Cardiac septum (tissue), 1 donor: ENCODE measurements around the gene PUS1. TPM values are rescaled to one million over a fixed set of nuclear protein-coding genes. Genes with fewer than 3 reads are reported as not detected.

ENCODE experiments used
- DNase-seq: peaks from one replicate; pipeline ENCODE4 v3.0.0-alpha.2; 2020; ENCODE audit warnings: low spot score
- intact Hi-C: fragments of 100-400 bp; cut with DNase I; formaldehyde crosslinking; loops from one replicate; pipeline ENCODE4 v1.14.0; 2022
- total RNA-seq: library from RNA; stranded (reverse); fragmentation: NEBNext Ultra II Directional; extraction: Animal tissue kit (Norgen Biotek cat#: 25700); gene quantifications from one replicate; pipeline ENCODE4 v1.2.1, GENCODE V29; 2021
- donor health status: DM: no; HTN: no; CAD: no.

The PUS1 gene
- total RNA-seq, 1 donor from 2014 or later: 9.9 TPM

DNA sequence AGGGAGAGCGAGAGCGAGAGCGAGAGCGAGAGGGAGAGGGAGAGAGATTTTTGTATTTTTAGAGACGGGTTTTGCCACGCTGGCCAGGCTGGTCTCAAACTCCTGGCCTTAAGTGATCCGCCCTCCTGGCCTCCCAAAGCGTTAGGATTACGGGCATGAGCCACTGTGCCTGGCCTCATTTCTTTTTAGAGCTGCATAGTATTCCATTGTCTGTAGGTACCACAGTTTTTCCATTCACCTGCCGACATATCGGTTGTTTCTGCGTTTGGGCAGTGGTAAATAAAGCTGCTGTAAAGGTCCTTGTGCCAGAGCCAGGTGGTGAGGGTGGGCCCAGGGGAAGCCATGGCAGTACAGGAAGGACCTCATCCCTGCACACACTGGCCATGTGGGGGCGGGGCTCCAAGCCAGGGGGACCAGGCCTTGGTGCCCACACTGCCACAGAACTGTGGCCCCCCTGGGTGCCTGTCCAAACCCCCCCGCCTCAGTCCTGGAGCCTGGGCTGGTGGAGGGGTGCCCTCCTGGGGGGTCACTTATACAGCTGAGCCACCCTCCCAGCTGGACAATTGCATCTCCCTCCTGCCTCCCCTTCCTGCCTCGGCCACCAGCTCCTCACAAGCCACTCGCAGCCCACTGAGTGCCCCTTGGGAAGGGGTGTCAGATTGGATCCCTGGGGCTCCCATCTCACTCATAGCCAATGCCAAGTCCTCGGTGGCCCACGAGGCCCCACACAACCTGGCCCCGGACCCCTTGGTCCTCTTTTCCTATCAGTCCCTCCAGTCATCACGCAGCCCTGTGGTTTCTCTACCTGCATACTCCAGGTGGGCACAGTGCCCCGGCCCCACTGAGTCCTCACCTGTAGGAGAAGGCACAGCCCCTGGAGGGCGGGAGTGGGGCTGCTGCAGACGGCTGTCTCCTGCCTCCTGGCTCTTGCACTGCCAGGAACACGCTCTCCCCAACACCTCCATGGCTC, 1.7 kb upstream of the PUS1 start:
- intact Hi-C loops: loop anchor here (2.0 kb wide), 2 partner anchors 15 to 31 kb away; no protein-coding TSS in a partner anchor

GRCh38 chr12:131928080-131928710, 881 bp upstream of the PUS1 start:
- intact Hi-C loops: loop anchor here (2.0 kb wide), 2 partner anchors 15 to 31 kb away; no protein-coding TSS in a partner anchor
- DNase-seq: no peak

More for the DNA sequence above, 1.7 kb upstream of the PUS1 start:
- no peak for DNase-seq

DNA sequence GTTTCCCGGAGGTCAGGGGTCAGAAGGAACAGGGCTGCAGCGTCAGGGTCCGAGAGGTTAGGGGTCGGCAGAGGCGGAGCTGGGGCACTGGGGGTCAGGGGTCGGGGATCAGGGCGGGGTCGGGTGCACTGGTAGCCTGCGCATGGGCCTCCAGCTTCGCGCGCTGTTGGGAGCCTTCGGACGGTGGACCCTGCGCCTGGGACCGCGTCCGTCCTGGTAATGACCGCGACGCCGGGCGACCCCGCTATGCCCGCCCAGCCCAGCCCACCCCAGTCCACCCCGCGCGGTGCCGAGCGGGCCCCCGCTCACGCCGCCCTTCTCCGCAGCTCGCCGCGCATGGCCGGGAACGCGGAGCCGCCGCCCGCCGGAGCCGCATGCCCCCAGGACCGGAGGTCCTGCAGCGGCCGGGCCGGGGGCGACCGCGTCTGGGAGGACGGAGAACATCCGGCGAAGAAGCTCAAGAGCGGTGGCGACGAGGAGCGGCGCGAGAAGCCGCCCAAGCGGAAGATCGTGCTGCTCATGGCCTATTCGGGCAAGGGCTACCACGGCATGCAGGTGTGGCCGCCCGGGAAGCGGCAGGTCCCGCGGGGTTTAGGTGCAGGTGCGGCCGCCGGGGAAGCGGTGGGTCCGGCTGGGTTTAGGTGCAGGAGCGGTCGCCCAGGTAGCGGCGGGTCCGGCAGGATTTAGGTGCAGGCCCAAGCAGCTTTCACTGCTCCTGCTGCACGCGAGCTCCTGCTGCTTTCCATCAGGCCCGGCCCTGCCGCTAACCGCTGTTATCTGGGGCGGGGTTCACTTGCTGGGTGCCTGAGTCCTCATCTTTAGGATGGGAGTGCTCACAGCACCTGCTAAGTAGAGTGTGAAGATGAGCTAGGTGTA, 743 bp downstream of the PUS1 start:
- intact Hi-C loops: loop anchor here (1.0 to 2.0 kb wide), 3 partner anchors 17 to 33 kb away; partner anchors contain the start of gene EP400
- DNase-seq: no peak

- intact Hi-C loops: no loop called here
- no peak for DNase-seq
These were observed 1.4 kb downstream of the PUS1 start for GRCh38 chr12:131930510-131930909.

- intact Hi-C loops: no loop called here
These were observed 4.3 kb downstream of the PUS1 start for GRCh38 chr12:131933387-131933786.

DNA sequence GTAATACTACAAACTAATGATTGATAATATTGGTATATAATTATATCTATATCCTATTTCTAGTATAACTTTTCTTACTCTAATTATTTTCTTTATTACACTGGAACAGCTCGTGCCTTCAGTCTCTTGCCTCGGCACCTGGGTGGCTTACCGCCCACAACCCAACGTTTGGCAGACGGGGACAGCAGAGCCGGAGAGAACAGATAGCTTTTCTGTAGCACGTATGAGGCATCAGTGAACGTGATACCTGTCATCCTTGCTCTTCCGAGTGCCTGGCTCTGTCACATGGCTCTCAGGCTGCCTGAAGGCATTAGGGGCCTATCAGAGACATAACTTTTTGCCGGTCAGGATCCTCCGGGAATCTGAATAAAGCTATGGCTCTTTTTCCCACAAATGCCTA, 5.5 kb downstream of the PUS1 start:
- intact Hi-C loops: no loop called here
- no peak for DNase-seq

More at GRCh38 chr12:131933387-131933786, 4.3 kb downstream of the PUS1 start:
- no peak for DNase-seq

DNA sequence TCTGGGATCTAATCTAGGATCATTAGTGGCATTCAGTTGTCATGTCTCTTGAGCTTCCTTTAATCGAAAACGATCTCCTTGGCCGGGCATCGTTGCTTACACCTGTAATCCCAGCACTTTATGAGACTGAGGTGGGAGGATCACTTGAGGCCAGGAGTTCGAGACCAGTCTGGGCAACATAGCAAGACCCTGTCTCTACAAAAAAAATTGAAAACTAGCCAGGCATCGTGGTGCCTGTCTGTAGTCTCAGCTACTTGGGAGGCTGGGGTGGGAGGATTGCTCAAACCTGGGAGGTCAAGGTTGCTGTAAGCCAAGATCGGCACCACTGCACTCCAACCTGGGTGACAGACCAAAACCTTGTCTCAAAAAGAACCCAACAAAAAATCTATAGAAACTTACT, 9.0 kb downstream of the PUS1 start:
- intact Hi-C loops: no loop called here
- no peak for DNase-seq

- DNase-seq: no peak
- intact Hi-C loops: no loop called here
These were observed 9.9 kb downstream of the PUS1 start for GRCh38 chr12:131939007-131939406.

- intact Hi-C loops: no loop called here
These were observed 11.1 kb downstream of the PUS1 start for GRCh38 chr12:131940141-131940547.

GRCh38 chr12:131941116-131941986, 12.3 kb downstream of the PUS1 start:
- intact Hi-C loops: no loop called here
- peak; percentile 51 for DNase-seq

More at GRCh38 chr12:131940141-131940547, 11.1 kb downstream of the PUS1 start:
- DNase-seq: no peak

DNA sequence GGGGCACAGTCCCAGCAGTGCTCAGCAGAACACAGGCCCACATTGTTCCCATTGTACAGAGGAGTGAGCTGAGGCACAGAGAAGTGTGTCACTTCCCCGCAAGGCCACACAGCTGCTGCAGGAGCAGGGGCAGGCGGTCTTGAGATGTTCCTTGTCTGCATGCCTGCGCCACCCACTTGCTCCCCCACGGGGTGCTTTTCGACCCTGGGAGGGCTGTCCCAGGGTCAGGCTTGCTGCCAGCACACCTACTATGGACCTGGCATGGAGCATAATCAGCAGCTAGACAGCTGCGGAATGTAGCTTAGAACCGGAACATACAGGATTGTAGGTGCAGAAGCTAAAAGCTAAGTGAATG, 12.9 kb downstream of the PUS1 start:
- intact Hi-C loops: no loop called here

DNA sequence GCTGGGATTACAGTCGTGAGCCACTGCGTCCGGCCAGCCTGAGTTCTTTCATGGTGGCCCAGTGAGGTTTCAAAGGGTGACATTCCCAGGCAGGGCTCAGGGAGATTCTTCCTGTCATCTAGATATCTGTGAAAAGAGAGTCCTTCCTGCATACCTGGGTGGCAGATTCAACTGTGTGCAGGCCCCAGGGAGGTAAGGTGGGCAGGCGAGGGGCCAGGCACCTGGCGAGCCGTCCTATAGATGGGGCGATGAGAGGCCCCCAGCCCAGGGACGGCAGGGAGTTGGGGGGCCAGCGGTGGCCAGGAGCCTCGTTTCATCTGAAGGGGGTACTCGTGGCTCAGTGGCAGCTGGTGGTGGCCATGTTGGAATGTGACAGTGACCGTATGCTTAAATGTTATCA, 13.6 kb downstream of the PUS1 start:
- intact Hi-C loops: no loop called here
- peak; percentile 61 for DNase-seq

More for the DNA sequence above, 12.9 kb downstream of the PUS1 start:
- no peak for DNase-seq

GRCh38 chr12:131943389-131943788, 14.3 kb downstream of the PUS1 start:
- peak; percentile 29 for DNase-seq
- intact Hi-C loops: no loop called here

DNA sequence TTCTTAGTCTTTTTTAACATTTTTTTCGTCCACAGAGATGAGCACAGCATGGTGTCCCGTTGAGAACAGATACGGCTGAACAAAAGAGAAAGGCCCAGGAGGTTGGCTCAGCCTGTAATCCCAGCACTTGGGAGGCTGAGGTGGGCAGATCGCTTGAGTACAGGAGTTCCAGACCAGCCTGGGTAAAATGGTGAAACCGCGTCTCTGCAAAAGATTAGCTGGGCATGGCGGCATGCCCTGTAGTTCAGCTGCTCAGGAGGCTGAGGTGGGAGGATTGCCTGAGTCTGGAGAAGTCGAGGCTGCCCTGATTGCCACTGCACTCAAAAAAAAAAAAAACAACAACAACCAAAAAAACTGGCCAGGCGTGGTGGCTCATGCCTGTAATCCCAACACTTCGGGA, 14.8 kb downstream of the PUS1 start:
- intact Hi-C loops: no loop called here
- no peak for DNase-seq

- peak; percentile 56 for DNase-seq
These were observed 15.7 kb downstream of the PUS1 start for GRCh38 chr12:131944601-131945251.

GRCh38 chr12:131946757-131947156, 17.7 kb downstream of the PUS1 start:
- intact Hi-C loops: no loop called here
- peak; percentile 53 for DNase-seq

More at GRCh38 chr12:131944601-131945251, 15.7 kb downstream of the PUS1 start:
- intact Hi-C loops: no loop called here

DNA sequence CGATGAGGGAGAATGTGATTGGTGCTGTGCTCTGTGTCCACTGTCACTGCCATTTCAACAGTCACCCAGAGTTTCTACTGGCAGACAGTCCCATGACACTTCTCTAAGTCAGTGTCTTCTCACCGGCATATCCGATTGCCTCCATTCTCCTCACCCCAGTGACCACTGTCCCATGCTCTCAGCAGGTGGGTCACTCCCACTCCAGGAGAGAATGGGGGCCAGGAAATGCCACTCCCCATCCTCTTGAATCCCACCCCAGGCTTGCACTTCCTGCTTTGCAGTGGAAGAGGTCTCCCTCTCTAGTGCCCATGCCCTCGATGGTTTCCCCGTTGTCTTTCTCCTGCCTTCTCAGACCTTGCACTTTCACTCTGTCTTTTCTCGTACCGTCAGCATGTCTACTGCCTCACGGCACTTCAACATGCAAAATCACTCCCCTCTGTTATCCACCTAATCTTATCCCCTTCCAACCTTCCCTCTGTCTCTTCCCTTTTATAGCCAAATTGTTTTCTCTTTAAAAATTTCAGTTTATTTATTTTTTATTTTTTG, 18.5 kb downstream of the PUS1 start:
- peak; percentile 50 for DNase-seq
- intact Hi-C loops: no loop called here

GRCh38 chr12:131948166-131948712, 19.2 kb downstream of the PUS1 start:
- intact Hi-C loops: no loop called here
- DNase-seq: no peak
